ENCODE measurements around the gene CCND3. TPM values are rescaled to one million over a fixed set of nuclear protein-coding genes. Genes with fewer than 3 reads are reported as not detected.

Gene CCND3
- total RNA-seq, 2 experiments from 2014 or later, result 244 to 319 TPM

- Histone ChIP-seq H4K20me1 (ENCODE audit: insufficient read depth, low read length) (no peaks in the 10 kb centered on the region), H3K4me3 (ENCODE audit: low read depth, low read length, poor library complexity, severe bottlenecking) (no peak overlapping the region), H3K36me3 (ENCODE audit: insufficient read depth, low read length) (peaks cover 67% of the 10 kb centered on the region), H3K79me2 (ENCODE audit: insufficient read depth, low read depth, low read length) (no peaks in the 10 kb centered on the region), H3K9me2 (ENCODE audit: insufficient read depth, low read length) (no peaks in the 10 kb centered on the region), H2AFZ (ENCODE audit: low read length) (no peak overlapping the region), H3K4me2 (ENCODE audit: low read length) (no peak overlapping the region), H3K9me3 (ENCODE audit: low read length) (no peaks in the 10 kb centered on the region), H3K4me1 (ENCODE audit: insufficient read depth, low read length, poor library complexity, severe bottlenecking) (no peaks in the 10 kb centered on the region), H3K27ac (ENCODE audit: low read depth, low read length, poor library complexity, severe bottlenecking) (no peak overlapping the region)
- TF ChIP-seq CTCF (conservative IDR thresholded peaks at IDR 0.05; ENCODE audit: low read length) (peak; percentile 63), EZH2phosphoT487 (IDR thresholded peaks at IDR 0.05; ENCODE audit: borderline replicate concordance, low read depth, low read length) (no peak)
- BruUV-seq (replicated peaks), result no TSS peak
- intact Hi-C loops (cut with micrococcal nuclease; ENCODE audit: unreplicated experiment), result loop anchor here (1.0 kb wide), 1 partner anchor 142 kb away; no protein-coding TSS in a partner anchor
- peak; percentile 27 for DNase-seq (ENCODE audit: low spot score)
- ChIA-PET POLR2A (no interaction called here), CTCF (ENCODE audit: unreplicated experiment) (no interaction called here)
Observed at GRCh38 chr6:41901882-41902519, 39.6 kb downstream of the CCND3 start.

GRCh38 chr6:41900861-41901260 lies 40.7 kb downstream of the CCND3 start:
- no peak overlapping the region for H3K4me2 ChIP-seq (ENCODE audit: low read length)
- no peak overlapping the region for H3K4me3 ChIP-seq (ENCODE audit: low read depth, low read length, poor library complexity, severe bottlenecking)
- no peaks in the 10 kb centered on the region for H3K9me2 ChIP-seq (ENCODE audit: insufficient read depth, low read length)
- POLR2A ChIA-PET, result no interaction called here
- H3K4me1 ChIP-seq (ENCODE audit: insufficient read depth, low read length, poor library complexity, severe bottlenecking), result peaks cover 8% of the 10 kb centered on the region
- BruUV-seq (replicated peaks), result no TSS peak
- CTCF ChIA-PET (ENCODE audit: unreplicated experiment), result no interaction called here
- TF ChIP-seq CTCF (conservative IDR thresholded peaks at IDR 0.05; ENCODE audit: low read length) (no peak), EZH2phosphoT487 (IDR thresholded peaks at IDR 0.05; ENCODE audit: borderline replicate concordance, low read depth, low read length) (no peak)
- H3K79me2 ChIP-seq (ENCODE audit: insufficient read depth, low read depth, low read length), result no peaks in the 10 kb centered on the region
- no peak overlapping the region for H3K27ac ChIP-seq (ENCODE audit: low read depth, low read length, poor library complexity, severe bottlenecking)
- no peaks in the 10 kb centered on the region for H3K9me3 ChIP-seq (ENCODE audit: low read length)
- no peaks in the 10 kb centered on the region for H4K20me1 ChIP-seq (ENCODE audit: insufficient read depth, low read length)
- H2AFZ ChIP-seq (ENCODE audit: low read length), result no peak overlapping the region
- H3K36me3 ChIP-seq (ENCODE audit: insufficient read depth, low read length), result peaks cover 55% of the 10 kb centered on the region
- DNase-seq (ENCODE audit: low spot score), result no peak
- intact Hi-C loops (cut with micrococcal nuclease; ENCODE audit: unreplicated experiment), result no loop called here

- intact Hi-C loops (cut with micrococcal nuclease; ENCODE audit: unreplicated experiment), result no loop called here
- TSS peak; percentile 95 for BruUV-seq (replicated peaks)
- peaks cover 17% of the 10 kb centered on the region; the same call in 1 of the 2 replicates for H3K79me2 ChIP-seq (ENCODE audit: insufficient read depth, low read depth, low read length)
- peak overlapping the region; percentile 83 for H3K27ac ChIP-seq (ENCODE audit: low read depth, low read length, poor library complexity, severe bottlenecking)
- no peaks in the 10 kb centered on the region for H4K20me1 ChIP-seq (ENCODE audit: insufficient read depth, low read length)
- peak overlapping the region; percentile 92 for H3K4me2 ChIP-seq (ENCODE audit: low read length)
- no peaks in the 10 kb centered on the region for H3K9me3 ChIP-seq (ENCODE audit: low read length)
- no peak for DNase-seq (ENCODE audit: low spot score)
- peak overlapping the region; percentile 88 for H3K4me3 ChIP-seq (ENCODE audit: low read depth, low read length, poor library complexity, severe bottlenecking)
- POLR2A ChIA-PET, result interaction anchor here (0.6 to 2.2 kb wide), 11 partner anchors 9 to 873 kb away, joined by 3 to 15 read pairs (median 4); partner anchors contain the start of genes BYSL and MED20
- TF ChIP-seq EZH2phosphoT487 (IDR thresholded peaks at IDR 0.05; ENCODE audit: borderline replicate concordance, low read depth, low read length) (no peak), CTCF (conservative IDR thresholded peaks at IDR 0.05; ENCODE audit: low read length) (no peak)
- peak overlapping the region; percentile 86; the same call in 1 of the 2 replicates for H2AFZ ChIP-seq (ENCODE audit: low read length)
- H3K36me3 ChIP-seq (ENCODE audit: insufficient read depth, low read length), result peaks cover 16% of the 10 kb centered on the region
- peaks cover 29% of the 10 kb centered on the region for H3K4me1 ChIP-seq (ENCODE audit: insufficient read depth, low read length, poor library complexity, severe bottlenecking)
- CTCF ChIA-PET (ENCODE audit: unreplicated experiment), result interaction anchor here (0.7 to 0.9 kb wide), 2 partner anchors 25 to 145 kb away, joined by 3 to 6 read pairs; partner anchors contain the start of genes BYSL and MED20
- no peaks in the 10 kb centered on the region for H3K9me2 ChIP-seq (ENCODE audit: insufficient read depth, low read length)
Observed at GRCh38 chr6:41896281-41896680, 45.3 kb downstream of the CCND3 start.

Measured in OCI-LY7 (cell line).